ENCODE results near the gene KRT32. TPM values are rescaled to one million over a fixed set of nuclear protein-coding genes. Genes with fewer than 3 reads are reported as not detected.
"Not testable (repeated sequence)": the region's sequence is repeated elsewhere in the genome, so short reads cannot be mapped to it uniquely, and the experiment has no call there.

The KRT32 gene
- total RNA-seq, 1 experiment from 2014 or later = not detected

DNA sequence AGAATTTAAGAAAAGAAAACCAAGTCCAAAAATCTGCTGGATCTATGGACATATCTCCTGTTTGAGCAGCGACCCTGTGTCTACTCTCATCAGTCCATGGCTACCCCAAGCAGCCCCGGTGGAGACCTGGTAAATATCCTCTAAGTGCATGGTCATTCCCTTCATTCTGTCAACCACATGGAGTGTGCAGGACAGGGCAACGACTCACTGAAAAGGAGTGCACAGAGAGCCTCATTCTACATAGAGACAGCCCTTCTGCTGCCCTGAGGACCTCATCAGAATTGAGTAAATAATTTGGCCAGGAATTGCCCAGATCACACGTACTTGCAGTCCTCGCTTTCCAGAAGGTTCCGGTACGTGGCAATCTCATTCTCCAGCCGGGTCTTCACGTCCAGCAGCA, 29.4 kb downstream of the KRT32 start:
- no peaks in the 10 kb centered on the region for H3K36me3 ChIP-seq (replicated peaks; ENCODE audit: control insufficient read depth, insufficient read depth, low read length)
- no peaks in the 10 kb centered on the region for H3K27me3 ChIP-seq (ENCODE audit: control insufficient read depth, insufficient read depth, low read length)
- H3K4me3 ChIP-seq (ENCODE audit: insufficient read depth, low read depth, low read length) = no peak overlapping the region
- no peak for DNase-seq

- no peak for DNase-seq
- Histone ChIP-seq H3K4me3 (ENCODE audit: insufficient read depth, low read depth, low read length) (no peak overlapping the region), H3K27me3 (ENCODE audit: control insufficient read depth, insufficient read depth, low read length) (no peaks in the 10 kb centered on the region), H3K36me3 (replicated peaks; ENCODE audit: control insufficient read depth, insufficient read depth, low read length) (no peaks in the 10 kb centered on the region)
Observed at GRCh38 chr17:41437254-41437653, 29.9 kb downstream of the KRT32 start.

DNA sequence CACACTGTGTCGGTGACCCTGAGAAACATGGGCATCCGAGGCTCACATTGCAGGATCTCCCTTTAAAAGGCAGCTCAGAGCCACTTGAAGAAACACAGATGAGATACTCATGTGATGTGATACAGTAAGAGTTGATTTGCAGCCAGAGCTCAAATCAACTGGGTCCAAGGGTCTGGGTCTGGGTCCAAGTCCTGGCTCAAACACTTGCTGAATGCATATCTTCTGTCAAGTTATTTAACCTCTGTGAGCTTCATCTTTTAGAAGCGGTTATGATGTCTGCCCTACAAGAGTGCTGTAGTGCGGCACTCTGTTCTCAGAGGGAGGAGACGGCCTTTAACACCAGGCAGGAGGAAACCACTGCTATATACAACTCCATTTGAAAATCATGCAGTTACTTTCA, 32.8 kb downstream of the KRT32 start:
- DNase-seq = no peak
- no peaks in the 10 kb centered on the region for H3K27me3 ChIP-seq (ENCODE audit: control insufficient read depth, insufficient read depth, low read length)
- H3K36me3 ChIP-seq (replicated peaks; ENCODE audit: control insufficient read depth, insufficient read depth, low read length) = no peaks in the 10 kb centered on the region
- no peak overlapping the region for H3K4me3 ChIP-seq (ENCODE audit: insufficient read depth, low read depth, low read length)

DNA sequence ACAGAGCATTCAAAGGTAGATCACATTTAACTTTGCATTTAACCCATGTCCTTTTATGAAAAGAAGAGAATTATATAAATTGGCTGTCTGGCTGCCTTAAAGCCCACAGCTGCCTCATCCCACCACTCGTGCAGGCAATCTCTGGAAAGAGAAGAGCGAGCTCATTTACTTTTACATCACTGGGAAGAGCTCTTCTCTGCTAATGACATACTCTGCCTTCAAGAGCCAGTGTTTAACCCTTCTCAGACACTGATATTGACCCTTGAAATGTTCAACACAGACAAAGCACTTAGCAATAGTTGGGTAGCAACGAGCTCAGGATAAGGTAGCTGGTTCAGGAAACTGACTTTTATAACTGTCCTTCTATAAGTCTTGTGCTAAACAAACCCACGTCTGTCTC, 33.2 kb downstream of the KRT32 start:
- H3K36me3 ChIP-seq (replicated peaks; ENCODE audit: control insufficient read depth, insufficient read depth, low read length) = no peaks in the 10 kb centered on the region
- DNase-seq = no peak
- H3K27me3 ChIP-seq (ENCODE audit: control insufficient read depth, insufficient read depth, low read length) = no peaks in the 10 kb centered on the region
- no peak overlapping the region for H3K4me3 ChIP-seq (ENCODE audit: insufficient read depth, low read depth, low read length)

GRCh38 chr17:41433586-41433985, 33.6 kb downstream of the KRT32 start:
- no peak for DNase-seq
- H3K4me3 ChIP-seq (ENCODE audit: insufficient read depth, low read depth, low read length) = no peak overlapping the region
- H3K36me3 ChIP-seq (replicated peaks; ENCODE audit: control insufficient read depth, insufficient read depth, low read length) = no peaks in the 10 kb centered on the region
- H3K27me3 ChIP-seq (ENCODE audit: control insufficient read depth, insufficient read depth, low read length) = no peaks in the 10 kb centered on the region

DNA sequence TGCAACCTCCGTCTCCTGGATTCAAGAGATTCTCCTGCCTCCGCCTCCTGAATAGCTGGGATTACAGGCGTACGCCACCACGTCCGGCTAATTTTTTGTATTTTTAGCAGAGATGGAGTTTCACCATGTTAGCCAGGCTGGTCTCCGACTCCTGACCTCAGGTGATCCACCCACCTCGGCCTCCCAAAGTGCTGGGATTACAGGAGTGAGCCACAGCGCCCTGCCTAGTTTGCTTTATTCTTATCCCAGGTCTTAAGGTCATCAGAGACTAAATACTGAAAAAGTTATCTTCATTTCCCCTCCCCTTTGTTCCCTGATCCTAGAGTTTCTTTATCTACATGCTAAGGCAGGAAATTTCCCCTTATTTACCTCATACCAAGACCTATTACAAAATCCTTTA, 36.8 kb downstream of the KRT32 start:
- H3K4me3 ChIP-seq (ENCODE audit: insufficient read depth, low read depth, low read length); H3K36me3 ChIP-seq (replicated peaks; ENCODE audit: control insufficient read depth, insufficient read depth, low read length); H3K27me3 ChIP-seq (ENCODE audit: control insufficient read depth, insufficient read depth, low read length); DNase-seq: not testable (repeated sequence)

- H3K4me3 ChIP-seq (ENCODE audit: insufficient read depth, low read depth, low read length) = no peak overlapping the region
- no peaks in the 10 kb centered on the region for H3K27me3 ChIP-seq (ENCODE audit: control insufficient read depth, insufficient read depth, low read length)
- no peaks in the 10 kb centered on the region for H3K36me3 ChIP-seq (replicated peaks; ENCODE audit: control insufficient read depth, insufficient read depth, low read length)
- no peak for DNase-seq
Observed at GRCh38 chr17:41429667-41430066, 37.5 kb downstream of the KRT32 start.

DNA sequence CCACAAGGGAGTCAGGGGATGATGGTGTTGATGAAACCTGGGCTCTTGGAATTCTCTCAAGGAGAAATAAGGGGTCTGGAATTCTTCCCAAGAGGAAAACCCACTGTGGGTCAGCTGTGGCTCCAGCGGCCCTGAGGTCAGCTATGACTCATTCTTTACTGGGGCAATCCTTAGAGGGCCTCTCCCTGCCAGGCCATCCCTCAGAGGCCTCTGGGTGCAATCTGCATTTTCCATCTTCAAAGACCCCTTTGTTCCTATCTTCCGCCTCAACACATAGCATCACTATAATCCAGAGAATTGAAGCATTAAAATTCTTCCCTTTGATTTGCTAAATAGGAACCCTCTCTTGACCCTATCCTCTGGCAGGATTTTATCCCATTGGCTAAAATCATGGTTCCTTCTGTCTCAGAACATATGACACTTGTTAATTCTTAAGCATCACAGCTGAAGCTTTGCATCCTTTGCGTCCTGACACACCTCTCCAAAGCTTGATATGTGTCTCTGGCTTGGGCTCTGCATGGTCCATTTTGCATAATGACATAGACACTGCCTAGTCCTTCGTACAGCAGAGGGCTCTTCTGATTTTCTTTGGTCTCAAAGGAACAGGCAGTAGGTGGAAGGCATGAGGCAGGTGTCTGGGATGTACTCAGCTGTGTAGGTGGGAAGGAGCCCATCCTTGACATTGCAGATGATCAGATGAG, 38.4 kb downstream of the KRT32 start:
- Histone ChIP-seq H3K27me3 (ENCODE audit: control insufficient read depth, insufficient read depth, low read length) (no peaks in the 10 kb centered on the region), H3K4me3 (ENCODE audit: insufficient read depth, low read depth, low read length) (no peak overlapping the region), H3K36me3 (replicated peaks; ENCODE audit: control insufficient read depth, insufficient read depth, low read length) (no peaks in the 10 kb centered on the region)
- DNase-seq = peak; percentile 51

- no peaks in the 10 kb centered on the region for H3K27me3 ChIP-seq (ENCODE audit: control insufficient read depth, insufficient read depth, low read length)
- no peak within 1 kb of the TSS for H3K4me3 ChIP-seq (ENCODE audit: insufficient read depth, low read depth, low read length)
- DNase-seq = no peak
- no peaks in the 10 kb centered on the region for H3K36me3 ChIP-seq (replicated peaks; ENCODE audit: control insufficient read depth, insufficient read depth, low read length)
Observed at GRCh38 chr17:41424111-41424635, 43.0 kb downstream of the KRT32 start, which contains the start of gene KRT37. Gene KRT37, minus strand, starts transcription at chr17:41424585. Its CDS starts 62 bp downstream, at chr17:41424523.

- H3K36me3 ChIP-seq (replicated peaks; ENCODE audit: control insufficient read depth, insufficient read depth, low read length); H3K27me3 ChIP-seq (ENCODE audit: control insufficient read depth, insufficient read depth, low read length); DNase-seq; H3K4me3 ChIP-seq (ENCODE audit: insufficient read depth, low read depth, low read length): not testable (repeated sequence)
Observed at GRCh38 chr17:41422586-41422985, 44.6 kb downstream of the KRT32 start.

DNA sequence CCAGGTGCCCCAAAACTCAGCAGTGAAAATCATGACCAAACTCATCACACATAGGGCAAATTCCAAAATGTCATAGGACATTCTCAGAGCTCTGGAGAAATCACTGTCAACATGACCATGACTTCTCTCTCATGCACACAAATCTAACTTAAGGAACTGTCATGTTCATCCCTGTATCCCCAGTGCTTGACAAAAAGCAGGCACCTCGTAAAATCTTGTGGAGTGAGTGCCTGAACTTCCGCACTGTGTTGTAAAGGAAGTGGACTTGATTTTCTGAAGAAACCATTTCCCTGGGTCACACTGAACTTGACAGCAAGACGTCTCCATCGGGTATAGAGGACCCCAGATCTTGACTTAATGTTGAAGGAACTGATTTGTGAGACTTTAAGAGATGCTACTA, 45.6 kb downstream of the KRT32 start:
- H3K4me3 ChIP-seq (ENCODE audit: insufficient read depth, low read depth, low read length) = no peak overlapping the region
- H3K27me3 ChIP-seq (ENCODE audit: control insufficient read depth, insufficient read depth, low read length) = no peaks in the 10 kb centered on the region

DNA sequence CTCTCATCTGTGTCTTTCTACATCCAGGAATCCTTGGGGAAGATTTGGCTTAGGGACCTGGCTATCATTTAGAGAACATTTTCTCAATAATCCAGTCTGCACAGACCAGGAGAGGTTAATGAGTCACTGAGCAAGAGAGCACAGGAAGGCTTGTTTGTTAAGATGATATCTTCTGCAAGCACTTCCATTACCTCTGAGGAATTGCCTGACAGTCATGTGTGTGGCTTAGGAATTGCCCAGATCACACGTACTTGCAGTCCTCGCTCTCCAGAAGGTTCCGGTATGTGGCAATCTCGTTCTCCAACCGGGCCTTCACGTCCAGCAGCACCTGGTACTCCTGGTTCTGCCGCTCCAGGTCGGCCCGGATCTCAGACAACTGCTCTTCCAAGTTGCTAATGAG, 46.1 kb downstream of the KRT32 start:
- Histone ChIP-seq H3K4me3 (ENCODE audit: insufficient read depth, low read depth, low read length) (no peak overlapping the region), H3K36me3 (replicated peaks; ENCODE audit: control insufficient read depth, insufficient read depth, low read length) (no peaks in the 10 kb centered on the region), H3K27me3 (ENCODE audit: control insufficient read depth, insufficient read depth, low read length) (no peaks in the 10 kb centered on the region)
- no peak for DNase-seq

More for the DNA sequence above, 45.6 kb downstream of the KRT32 start:
- H3K36me3 ChIP-seq (replicated peaks; ENCODE audit: control insufficient read depth, insufficient read depth, low read length) = no peaks in the 10 kb centered on the region
- no peak for DNase-seq

- no peaks in the 10 kb centered on the region for H3K27me3 ChIP-seq (ENCODE audit: control insufficient read depth, insufficient read depth, low read length)
- DNase-seq = no peak
- no peaks in the 10 kb centered on the region for H3K36me3 ChIP-seq (replicated peaks; ENCODE audit: control insufficient read depth, insufficient read depth, low read length)
- no peak overlapping the region for H3K4me3 ChIP-seq (ENCODE audit: insufficient read depth, low read depth, low read length)
Observed at GRCh38 chr17:41420134-41420533, 47.1 kb downstream of the KRT32 start.

GRCh38 chr17:41419716-41420115, 47.5 kb downstream of the KRT32 start:
- DNase-seq = no peak
- H3K36me3 ChIP-seq (replicated peaks; ENCODE audit: control insufficient read depth, insufficient read depth, low read length) = no peaks in the 10 kb centered on the region

GRCh38 chr17:41418116-41418860, 48.9 kb downstream of the KRT32 start:
- no peaks in the 10 kb centered on the region for H3K36me3 ChIP-seq (replicated peaks; ENCODE audit: control insufficient read depth, insufficient read depth, low read length)
- no peak overlapping the region for H3K4me3 ChIP-seq (ENCODE audit: insufficient read depth, low read depth, low read length)
- no peak for DNase-seq

More at GRCh38 chr17:41419716-41420115, 47.5 kb downstream of the KRT32 start:
- H3K4me3 ChIP-seq (ENCODE audit: insufficient read depth, low read depth, low read length) = no peak overlapping the region
- H3K27me3 ChIP-seq (ENCODE audit: control insufficient read depth, insufficient read depth, low read length) = no peaks in the 10 kb centered on the region

More at GRCh38 chr17:41418116-41418860, 48.9 kb downstream of the KRT32 start:
- no peaks in the 10 kb centered on the region for H3K27me3 ChIP-seq (ENCODE audit: control insufficient read depth, insufficient read depth, low read length)

All from H7 (cell line).